Femur (tissue), 1 donor: ENCODE measurements around the gene GRWD1.

ENCODE experiments used
- DNase-seq: peaks from one replicate; pipeline ENCODE4 v3.0.0-alpha.2; 2017

Gene GRWD1

DNA sequence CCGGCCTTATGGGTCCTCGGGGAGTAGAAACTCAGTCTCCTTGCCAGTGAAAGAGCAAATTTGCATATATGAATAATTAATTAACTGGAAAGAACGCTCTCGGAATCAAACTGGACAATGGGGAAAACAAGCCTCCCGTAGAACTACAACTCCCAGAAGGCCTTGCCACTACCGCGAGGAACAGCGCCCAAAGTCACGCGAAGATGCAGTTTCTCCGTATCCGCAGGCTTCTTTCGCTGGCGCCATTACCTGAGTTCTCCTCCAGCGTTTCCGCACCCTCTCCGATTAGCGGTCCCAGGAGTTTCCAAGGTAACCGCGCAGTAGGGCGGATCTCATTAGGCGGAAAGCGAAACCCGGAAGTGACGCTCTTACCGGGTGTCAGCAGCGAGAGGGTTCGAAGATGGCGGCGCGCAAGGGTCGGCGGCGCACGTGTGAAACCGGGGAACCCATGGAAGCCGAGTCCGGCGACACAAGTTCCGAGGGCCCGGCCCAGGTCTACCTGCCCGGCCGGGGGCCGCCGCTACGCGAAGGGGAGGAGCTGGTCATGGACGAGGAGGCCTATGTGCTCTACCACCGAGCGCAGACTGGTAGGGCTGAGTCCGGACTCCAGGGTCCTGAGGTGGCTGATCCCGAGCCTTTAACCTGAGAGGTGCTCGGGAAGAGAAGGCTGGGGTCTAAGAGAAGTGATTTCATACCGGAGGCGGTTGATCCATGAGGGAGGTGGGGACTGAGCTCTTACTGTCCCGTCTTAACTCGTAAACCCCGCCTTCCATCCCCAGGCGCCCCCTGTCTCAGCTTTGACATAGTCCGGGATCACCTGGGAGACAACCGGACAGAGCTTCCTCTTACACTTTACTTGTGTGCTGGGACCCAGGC is at the start of gene GRWD1:
Gene GRWD1 (plus strand): TSS at position 378 of the 876 bp plus-strand sequence. CDS start 23 bp downstream, at position 401.
- peak; percentile 95 for DNase-seq

DNA sequence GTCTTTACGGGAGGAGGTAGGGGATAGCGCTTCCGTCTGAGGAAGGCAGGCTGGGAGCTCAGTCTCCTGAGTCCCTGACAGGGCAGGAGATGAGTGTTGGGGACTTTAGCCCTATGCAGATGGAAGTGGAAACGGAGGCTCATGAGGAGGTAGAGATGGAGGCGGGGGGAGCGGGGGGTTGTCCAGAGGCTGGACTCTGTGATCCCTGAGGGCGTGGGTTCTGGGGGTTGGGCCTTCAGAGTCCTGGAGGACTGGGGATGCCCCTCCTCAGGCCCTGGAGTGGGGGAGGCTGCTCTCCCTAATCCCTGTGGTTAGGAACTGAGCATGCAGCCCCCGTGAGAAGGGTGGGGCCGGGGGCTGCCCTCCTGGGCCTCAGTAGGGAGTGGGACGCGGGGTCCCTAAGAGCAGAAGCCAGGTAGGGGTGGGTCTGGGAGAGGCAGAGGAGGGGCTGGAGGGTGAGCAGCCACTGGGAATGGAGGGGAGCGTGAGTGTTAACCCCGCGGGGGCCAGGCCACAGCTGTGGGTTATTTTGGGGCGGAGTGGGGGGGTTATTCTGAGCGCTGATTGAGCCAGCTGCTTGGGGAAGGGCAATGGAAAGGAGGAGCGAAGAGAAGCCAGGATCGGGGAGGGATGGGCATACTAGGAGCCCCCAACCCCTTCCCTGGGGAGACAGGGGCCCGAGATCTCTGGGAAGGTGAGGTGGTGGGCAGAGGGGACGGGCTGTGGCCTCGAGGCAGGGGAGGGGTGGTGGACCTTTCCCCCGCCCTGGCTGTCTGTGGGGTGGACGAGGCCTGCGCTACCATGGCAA is 49.6 kb upstream of the GRWD1 start:
- DNase-seq, result no peak

DNA sequence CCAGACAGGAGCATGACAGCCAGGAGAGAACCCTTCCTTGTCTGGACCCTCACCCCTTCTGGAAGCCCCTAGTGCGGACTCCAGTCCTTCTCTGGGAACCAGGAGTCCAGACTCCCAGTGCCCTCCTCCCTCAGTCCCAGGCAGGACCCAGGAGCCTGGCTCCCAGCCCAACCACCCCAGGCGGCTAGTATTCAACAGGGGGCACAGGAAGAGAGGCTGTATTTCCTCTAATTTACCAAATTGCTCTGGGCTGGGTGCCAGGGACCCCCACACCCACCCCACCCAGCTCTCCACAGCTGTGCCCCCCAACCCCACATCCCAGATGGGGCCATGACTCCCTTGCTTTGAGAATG is 49.0 kb upstream of the GRWD1 start:
- DNase-seq, result no peak

DNA sequence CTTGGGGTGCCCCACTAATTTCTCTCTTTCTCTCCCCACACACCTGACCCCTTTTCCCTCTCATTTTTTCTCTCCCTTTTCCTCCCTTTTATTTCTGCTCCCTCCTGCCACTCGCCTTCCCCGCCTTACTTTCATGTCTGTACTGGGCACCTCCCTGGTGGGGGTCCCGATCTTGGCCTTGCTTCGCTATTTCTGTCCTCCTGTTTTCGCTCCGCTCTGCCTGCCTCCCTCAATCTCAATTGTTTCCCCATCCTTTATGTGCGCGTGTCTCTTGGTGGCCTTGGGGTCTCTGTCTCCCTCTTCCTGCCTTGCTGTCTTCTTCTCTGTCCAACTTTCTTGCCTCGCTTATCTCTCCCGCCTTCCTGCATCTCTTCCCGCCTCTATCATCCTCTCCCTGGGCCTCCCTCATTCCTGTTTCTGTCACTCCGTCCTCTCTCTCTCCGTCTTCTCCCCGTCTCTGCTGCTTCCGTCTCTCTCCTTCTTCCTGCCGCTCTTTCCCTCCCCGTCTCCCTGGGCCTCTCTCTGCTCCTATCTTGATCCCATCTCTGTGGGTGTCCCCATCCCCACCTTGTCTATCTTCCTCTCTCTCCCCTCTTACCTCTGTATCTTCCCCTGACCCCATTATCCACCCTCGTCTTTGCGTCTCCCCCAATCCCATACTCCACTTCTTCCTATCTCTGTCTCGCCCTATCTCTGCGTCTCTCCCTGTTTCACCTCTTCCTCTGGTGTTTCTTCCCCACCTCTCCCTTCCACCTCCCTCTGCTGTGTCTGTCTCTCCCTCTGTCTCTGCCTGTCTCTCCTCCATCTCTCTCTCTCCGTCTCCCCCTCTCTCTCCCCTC is 48.3 kb upstream of the GRWD1 start:
- no peak for DNase-seq

DNA sequence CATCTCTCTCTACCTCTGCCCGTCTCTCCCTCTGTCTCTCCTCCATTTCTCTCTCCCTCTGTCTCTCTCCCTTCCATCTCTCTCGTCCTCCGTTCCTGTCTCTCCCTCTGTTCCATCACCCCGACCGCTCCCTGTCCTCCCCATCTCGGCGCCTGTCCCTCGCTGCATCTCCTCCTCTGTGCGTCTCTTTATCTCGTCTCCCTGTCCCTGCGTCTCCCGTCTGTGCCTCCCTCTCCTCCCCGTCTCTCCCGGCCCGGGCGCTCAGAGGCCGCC is 47.7 kb upstream of the GRWD1 start:
- DNase-seq, result no peak

DNA sequence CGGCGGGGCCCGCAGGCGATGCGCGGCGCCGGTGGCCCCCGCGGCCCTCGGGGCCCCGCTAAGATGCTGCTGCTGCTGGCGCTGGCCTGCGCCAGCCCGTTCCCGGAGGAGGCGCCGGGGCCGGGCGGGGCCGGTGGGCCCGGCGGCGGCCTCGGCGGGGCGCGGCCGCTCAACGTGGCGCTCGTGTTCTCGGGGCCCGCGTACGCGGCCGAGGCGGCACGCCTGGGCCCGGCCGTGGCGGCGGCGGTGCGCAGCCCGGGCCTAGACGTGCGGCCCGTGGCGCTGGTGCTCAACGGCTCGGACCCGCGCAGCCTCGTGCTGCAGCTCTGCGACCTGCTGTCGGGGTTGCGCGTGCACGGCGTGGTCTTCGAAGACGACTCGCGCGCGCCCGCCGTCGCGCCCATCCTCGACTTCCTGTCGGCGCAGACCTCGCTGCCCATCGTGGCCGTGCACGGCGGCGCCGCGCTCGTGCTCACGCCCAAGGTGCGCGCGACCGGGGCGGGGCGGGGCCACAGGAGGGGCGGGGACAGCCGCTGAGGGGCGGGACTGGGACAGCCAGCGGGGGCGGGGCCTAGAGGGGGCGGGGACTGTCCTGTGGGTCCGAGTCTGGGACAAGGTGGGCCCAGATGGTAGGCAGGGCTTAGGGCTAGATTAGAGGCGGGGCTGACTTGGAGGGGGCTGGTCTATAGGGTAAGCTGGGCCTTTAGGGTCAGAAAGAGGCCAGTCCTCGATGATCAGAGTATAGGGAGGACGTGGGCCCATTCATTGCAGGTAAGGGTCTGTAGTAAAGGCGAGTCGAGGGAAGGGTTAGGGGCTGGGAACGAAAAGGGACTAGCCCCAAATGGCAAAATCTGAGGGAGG is 47.2 kb upstream of the GRWD1 start:
- peak; percentile 90 for DNase-seq

DNA sequence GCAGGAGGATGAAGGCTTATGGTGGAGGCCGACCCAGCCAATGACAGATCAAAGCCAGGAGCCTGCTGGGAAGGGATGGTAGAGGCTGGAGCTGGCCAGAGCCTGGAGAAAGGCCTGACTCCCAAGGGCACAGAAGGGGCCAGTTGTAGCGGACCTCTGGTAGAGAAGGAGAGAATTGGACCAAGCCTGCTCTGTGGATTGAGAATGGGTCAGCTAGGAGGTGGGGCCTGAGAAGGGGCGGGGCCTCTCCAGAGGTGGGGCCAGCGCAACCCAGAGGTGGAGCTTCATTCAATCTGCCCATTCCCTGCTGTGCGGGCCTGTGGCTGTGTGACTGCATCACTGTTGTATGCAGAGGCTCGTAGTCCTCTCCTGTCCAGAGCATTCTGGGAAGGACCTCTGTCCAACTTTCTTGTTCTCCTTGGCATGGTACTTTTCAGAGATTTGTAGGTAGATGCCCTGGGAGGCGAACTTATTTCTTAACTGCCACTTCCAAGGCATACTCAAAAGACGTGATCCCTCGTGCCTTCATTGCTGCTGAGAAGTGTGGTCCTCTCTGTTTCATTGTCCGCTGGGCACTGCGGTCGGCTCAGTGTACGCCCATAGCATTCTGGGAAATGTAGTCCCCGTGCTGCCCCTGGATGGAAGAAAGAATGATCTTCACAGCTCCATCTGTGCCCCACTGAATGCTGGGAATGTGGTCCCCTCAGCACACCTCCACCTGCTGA is 45.6 kb upstream of the GRWD1 start:
- DNase-seq, result peak; percentile 55

DNA sequence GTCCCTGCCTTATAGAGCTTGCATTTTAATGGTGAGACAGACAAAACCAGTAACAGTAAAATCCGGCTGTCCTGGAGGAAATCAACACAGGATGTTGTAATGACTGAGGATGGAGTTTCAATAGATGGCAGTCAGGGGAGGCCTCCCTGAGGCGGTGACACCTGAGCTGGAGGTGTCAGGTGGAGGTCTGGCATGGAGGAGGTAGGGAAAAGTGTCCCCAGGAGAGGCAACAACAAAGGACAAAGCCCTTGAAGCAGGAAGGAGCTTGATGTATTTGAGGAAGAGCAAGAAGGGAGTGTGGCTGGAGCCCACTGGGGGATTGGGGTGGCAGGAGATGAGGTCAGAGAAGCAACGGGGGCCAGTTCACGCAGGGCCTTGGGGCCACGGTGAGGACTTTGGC is 44.5 kb upstream of the GRWD1 start:
- no peak for DNase-seq

DNA sequence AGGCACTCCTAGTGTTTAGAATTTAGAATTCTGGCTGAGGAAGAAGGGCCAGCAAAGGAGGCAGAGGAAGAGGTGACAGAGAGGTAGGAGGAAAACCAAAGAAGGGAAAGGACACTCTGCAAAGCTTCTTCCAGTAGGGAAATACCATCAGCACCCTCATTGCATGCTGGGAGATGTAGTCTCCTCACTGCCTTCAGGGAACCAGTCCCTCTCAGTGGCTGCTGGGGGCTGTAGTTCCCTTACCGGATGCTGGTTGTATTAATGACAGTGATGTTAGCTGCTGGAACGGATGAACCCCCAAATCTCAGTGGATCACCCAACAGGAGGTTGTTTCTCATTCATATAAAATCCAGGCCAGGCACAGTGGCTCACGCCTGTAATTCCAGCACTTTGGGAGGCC is 42.2 kb upstream of the GRWD1 start:
- peak; percentile 68 for DNase-seq

DNA sequence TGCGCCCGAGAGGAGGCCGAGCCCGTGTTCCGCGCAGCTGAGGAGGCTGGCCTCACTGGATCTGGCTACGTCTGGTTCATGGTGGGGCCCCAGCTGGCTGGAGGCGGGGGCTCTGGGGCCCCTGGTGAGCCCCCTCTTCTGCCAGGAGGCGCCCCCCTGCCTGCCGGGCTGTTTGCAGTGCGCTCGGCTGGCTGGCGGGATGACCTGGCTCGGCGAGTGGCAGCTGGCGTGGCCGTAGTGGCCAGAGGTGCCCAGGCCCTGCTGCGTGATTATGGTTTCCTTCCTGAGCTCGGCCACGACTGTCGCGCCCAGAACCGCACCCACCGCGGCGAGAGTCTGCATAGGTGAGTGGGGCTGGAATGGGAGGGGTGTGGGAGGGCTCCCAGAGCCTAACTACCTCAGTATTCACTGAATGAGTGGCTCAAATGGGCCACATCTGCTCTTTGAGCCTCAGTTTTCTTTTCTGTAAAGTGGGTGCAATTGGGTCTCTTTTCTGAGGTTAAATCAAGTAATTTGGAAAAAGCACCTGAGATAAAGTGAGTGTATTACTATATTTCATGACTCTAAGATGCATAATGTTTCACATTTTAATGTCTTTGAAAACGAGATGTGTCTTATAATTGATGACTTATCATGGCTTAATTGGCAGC is 40.6 kb upstream of the GRWD1 start:
- no peak for DNase-seq

DNA sequence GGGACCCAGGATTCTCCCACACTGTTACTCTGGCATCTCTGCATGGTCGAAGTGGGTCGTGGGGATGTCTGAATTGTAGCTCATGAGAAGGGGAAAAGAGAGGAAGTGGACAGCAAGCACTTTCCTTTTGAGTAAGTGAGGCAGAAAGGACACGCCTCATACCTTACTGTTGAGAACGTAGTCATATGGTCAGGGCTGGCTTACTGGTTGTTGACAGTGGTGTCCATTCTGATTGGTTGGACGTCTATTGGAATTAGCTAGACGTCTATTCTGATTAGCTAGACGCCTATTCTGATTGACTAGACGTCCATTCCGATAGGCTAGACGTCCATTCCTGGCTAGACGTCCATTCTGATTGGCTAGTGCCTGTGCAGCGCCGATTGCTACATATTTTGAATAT is 39.9 kb upstream of the GRWD1 start:
- no peak for DNase-seq

DNA sequence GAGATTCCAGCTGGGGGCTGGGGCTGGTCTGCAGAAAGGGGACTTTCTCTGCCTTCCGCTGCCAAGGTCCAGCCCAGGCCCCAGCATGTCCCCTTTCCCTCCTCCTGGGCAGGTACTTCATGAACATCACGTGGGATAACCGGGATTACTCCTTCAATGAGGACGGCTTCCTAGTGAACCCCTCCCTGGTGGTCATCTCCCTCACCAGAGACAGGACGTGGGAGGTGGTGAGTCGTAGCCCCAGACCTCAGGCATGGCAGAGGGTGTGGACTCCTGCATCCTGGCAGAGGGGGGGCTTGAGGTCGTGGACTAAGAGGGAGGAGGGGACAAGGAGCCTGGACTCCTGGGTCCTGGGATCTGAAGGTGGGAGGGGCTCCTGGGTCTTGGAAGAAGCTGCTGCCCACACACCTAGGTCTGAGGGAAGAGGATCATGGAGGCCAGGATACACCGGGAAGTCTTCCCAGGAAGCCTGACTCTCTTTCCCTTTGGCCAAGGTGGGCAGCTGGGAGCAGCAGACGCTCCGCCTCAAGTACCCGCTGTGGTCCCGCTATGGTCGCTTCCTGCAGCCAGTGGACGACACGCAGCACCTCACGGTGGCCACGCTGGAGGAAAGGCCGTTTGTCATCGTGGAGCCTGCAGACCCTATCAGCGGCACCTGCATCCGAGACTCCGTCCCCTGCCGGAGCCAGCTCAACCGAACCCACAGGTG is 31.8 kb upstream of the GRWD1 start:
- DNase-seq, result no peak

DNA sequence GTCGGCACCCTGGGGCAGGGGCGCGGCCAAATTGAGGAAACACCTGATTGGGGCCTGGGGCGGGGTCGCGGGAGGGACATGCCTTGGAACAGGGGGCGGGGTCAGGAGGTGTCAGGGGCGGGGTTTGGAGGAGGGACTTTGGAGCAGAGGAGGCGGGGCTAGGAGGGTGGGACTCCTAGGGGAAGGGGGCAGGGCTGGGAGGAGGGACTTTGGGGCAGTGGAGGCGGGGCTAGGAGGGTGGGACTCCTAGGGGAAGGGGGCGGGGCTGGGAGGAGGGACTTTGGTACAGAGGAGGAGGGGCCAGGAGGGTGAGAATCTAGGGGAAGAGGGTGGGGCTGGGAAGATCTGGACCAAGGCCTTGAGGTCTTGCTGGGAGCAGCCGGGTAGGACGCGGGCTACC is 30.4 kb upstream of the GRWD1 start:
- DNase-seq, result peak; percentile 76

DNA sequence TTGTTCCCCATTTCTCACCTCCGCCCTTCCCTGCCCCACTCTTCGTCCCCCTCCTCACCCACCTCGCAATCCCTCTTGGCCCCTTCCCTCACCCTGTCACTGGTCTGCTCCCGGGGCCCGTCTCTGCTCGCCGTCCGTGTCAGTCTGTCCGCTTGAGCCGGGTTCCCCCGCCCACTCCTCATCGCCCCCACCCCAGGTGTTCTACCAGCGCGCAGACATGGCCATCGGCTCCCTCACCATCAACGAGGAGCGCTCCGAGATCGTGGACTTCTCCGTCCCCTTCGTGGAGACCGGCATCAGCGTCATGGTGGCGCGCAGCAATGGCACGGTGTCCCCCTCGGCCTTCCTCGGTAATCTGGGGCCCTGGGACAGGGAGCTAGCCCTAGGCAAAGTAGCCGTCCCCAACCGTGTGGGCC is 30.0 kb upstream of the GRWD1 start:
- DNase-seq, result no peak

DNA sequence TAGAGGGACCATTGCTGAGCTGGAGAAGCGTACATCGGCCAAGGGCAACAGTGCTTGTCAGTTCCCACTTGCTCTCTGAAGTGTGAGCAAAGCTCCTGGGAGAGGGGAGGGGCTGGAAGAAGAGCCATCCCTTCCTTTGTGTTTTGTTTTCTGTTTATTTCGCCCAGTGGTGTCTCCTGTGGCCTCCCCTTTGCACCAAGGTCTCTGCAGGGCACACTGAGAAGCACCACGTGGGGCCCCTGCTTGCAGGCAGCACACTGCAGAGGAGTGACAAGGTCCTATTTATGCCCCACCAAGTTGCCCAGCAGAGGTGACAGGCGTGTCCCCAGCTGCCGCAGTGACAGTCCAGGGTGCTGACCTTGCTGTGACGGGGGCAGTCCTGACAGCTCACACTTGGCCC is 28.4 kb upstream of the GRWD1 start:
- DNase-seq, result no peak

DNA sequence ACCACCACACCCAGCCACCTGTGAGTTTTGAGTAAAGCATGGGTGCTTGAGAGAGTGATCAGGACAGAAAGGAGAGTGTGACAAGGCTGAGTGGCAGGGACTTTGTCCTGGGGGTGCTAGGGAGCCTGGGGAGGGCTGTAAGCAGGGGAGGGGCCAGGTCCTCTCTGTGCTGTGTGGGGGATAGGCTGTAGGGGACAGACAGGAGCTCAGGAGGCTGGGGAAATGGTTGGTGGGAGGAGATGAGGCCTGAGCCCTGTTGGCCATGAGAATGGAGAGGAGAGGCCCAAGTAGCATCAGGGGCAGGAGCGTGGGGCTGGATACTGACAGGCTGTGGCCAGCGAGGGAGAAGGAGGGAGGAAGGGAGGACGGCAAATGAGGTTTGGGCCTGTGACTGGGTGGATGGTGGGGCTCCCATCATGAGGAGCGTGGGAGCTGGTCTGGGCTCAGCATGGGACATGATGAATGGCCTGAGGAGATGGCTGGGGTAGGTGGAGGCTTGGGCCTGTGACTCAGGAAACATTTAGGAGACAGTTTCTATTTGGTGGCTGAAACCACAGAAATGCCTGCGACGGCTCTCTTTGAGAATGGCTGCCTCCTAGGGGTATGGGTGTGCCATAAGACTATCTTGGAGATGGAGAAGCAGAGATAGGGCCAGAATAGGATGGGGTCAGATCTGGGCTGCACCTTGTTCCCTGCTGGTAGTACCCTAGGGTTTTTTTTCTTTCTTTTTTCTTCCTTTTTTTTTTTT is 27.3 kb upstream of the GRWD1 start:
- DNase-seq, result no peak

DNA sequence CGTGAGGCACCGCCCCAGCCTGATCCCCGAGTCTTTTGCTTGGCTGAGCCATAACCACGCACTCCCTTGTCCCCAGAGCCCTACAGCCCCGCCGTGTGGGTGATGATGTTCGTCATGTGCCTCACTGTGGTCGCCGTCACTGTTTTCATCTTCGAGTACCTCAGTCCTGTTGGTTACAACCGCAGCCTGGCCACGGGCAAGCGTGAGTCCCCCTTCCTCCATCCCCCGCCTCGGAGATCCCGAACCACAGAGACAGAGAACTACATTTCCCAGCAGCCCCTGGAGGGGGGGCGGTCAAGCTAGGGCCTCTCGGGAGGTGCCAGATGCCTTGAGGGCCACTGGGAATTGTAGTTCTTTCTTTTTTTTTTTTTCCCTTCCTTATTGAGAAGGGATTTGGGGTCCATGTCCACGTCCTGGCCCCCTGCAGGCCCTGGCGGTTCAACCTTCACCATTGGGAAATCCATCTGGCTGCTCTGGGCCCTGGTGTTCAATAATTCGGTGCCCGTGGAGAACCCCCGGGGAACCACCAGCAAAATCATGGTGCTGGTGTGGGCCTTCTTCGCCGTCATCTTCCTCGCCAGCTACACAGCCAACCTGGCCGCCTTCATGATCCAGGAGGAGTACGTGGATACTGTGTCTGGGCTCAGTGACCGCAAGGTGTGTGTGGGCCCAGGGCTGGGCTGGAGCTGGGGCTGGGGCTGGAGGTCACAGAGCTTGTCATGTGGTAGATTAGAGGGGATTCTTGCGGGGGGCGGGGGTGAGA is 26.4 kb upstream of the GRWD1 start:
- DNase-seq, result peak; percentile 66

DNA sequence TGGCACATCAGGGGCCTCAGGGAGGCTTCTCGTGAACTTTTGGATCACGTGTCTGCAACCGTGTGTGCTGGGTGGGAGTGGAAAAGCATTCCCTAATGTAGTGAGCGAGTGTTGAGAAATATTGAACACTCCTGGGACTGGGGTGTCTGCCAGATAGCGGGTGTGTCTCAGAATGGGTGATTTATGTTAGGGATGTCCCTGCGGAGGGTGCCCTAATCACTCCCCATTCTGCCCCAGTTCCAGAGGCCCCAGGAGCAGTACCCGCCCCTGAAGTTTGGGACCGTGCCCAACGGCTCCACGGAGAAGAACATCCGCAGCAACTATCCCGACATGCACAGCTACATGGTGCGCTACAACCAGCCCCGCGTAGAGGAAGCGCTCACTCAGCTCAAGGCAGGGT is 24.2 kb upstream of the GRWD1 start:
- DNase-seq, result no peak

DNA sequence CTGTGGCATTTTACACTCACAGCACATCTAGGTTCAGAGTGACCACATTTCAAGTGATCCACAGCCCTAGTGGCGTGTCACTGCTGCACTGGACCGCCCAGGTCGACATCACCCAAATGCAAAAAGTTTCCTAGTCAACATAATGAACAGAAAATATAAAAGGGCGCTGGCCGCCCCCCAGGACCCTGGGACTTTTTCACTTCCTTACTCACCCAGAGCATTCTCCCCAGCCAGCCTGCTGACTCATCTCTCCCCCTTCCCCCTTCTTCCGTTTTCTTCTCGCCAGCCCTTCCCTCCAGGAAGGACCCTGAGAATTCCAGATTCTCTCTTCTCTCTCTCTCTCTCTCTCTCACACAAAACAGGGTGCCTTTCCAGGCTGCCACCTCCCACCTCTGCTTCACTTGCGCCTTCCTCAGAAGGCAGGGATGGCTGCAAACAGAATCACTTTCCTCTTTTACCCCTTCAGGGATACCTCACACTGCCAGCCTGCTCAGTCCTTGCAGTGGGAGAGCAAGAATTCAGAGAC is 21.0 kb upstream of the GRWD1 start:
- DNase-seq, result peak; percentile 53
